HCT116 (cell line): ENCODE measurements around the gene TMPRSS9. TPM values are rescaled to one million over a fixed set of nuclear protein-coding genes. Genes with fewer than 3 reads are reported as not detected.
"Not testable (repeated sequence)": the region's sequence is repeated elsewhere in the genome, so short reads cannot be mapped to it uniquely, and the experiment has no call there.

Experiments
- ATAC-seq: fragments of 200-7000 bp; cut with Tn5 transposase; 2 replicates; pipeline ENCODE4 v1.9.1; 2020; ENCODE audit warnings: mild to moderate bottlenecking, moderate library complexity
- BruUV-seq: library from RNA; stranded (reverse); fragments of 400-500 nt; replicated peaks from 2 replicates; lab custom pipeline; 2021; lab: Mats Ljungman, UMichigan
- CTCF ChIA-PET: fragments of 300-600 bp; sonication (Branson Sonifier 250); formaldehyde crosslinking; loops from one replicate; lab custom pipeline; 2021; ENCODE audit warnings: antibody characterized with exemption; lab: Charles Lee
- POLR2A ChIA-PET: fragments of 300-600, 350-600 bp; sonication (Branson Sonifier 250); formaldehyde crosslinking; loops from one replicate; lab custom pipeline; 2021; ENCODE audit warnings: antibody characterized with exemption; lab: Charles Lee
- RAD21 ChIA-PET, 2 experiments: fragments of 300-600 bp; sonication (Branson Sonifier 250); formaldehyde crosslinking; loops; one replicate each; lab custom pipeline; 2023; ENCODE audit warnings: low total read pairs in 2 of 2; ENCODE audit not compliant: uncharacterized antibody in 2 of 2, unreplicated experiment in 2 of 2, low non-redundant PET in 1 of 2; lab: Charles Lee
- DNase-seq: peaks from one replicate; pipeline ENCODE4 v3.0.0-alpha.2; 2010; ENCODE audit warnings: low read depth, low spot score
- H2AFZ ChIP-seq: fragments of 200-600 bp; shearing (Covaris generic), sonication (generic); 2 replicates; pipeline ENCODE4 v1.6.1; 2017; ENCODE audit warnings: low read depth, mixed run types, mixed read lengths, antibody characterized with exemption, low read length; ENCODE audit not compliant: poor library complexity, severe bottlenecking
- H3K27ac ChIP-seq: 2 replicates; pipeline ENCODE4 v1.5.1; 2012; ENCODE audit warnings: low read depth, low read length
- H3K27me3 ChIP-seq: fragments of 200-600 bp; sonication (generic); 2 replicates; pipeline ENCODE4 v1.6.1; 2016; ENCODE audit warnings: mixed run types, low read length, mixed read lengths; ENCODE audit not compliant: insufficient read depth
- H3K36me3 ChIP-seq, 2 experiments: fragments of 200-500 bp in 1 of 2; fragments of 200-600 bp in 1 of 2; sonication (Bioruptor generic) in 1 of 2; sonication (generic) in 1 of 2; 2 replicates each; pipeline versions ENCODE4 v1.5.1 to v1.6.1; 2014 to 2016; ENCODE audit warnings: low read length in 2 of 2, inconsistent platforms in 1 of 2, mixed read lengths in 1 of 2, mixed run types in 1 of 2; ENCODE audit not compliant: insufficient read depth in 2 of 2, control insufficient read depth in 1 of 2
- H3K4me1 ChIP-seq, 2 experiments: fragments of 200-600 bp in 1 of 2; sonication (generic) in 1 of 2; 2 replicates each; pipeline versions ENCODE4 v1.5.1 to v1.6.1; 2012 to 2017; ENCODE audit warnings: low read length in 2 of 2, inconsistent platforms in 1 of 2, mild to moderate bottlenecking in 1 of 2, mixed read lengths in 1 of 2, mixed run types in 1 of 2, moderate library complexity in 1 of 2; ENCODE audit not compliant: insufficient read depth in 2 of 2, control insufficient read depth in 1 of 2
- H3K4me2 ChIP-seq: fragments of 200-600 bp; sonication (generic); 2 replicates; pipeline ENCODE4 v1.6.1; 2017; ENCODE audit warnings: mixed run types, low read length, mixed read lengths
- H3K4me3 ChIP-seq, 2 experiments: fragments of 200-600 bp in 1 of 2; sonication (generic) in 1 of 2; replicated peaks in 1 of 2; 2 replicates each; pipeline ENCODE4 v1.5.1; 2011 to 2016; ENCODE audit warnings: low read length in 2 of 2, control low read depth in 1 of 2, low read depth in 1 of 2, mild to moderate bottlenecking in 1 of 2, mixed read lengths in 1 of 2, mixed run types in 1 of 2
- H3K79me2 ChIP-seq: fragments of 200-600 bp; sonication (generic); 2 replicates; pipeline ENCODE4 v1.6.1; 2017; ENCODE audit warnings: mild to moderate bottlenecking, mixed run types, low read length, moderate library complexity, mixed read lengths; ENCODE audit not compliant: insufficient read depth
- H3K9ac ChIP-seq: fragments of 200-600 bp; sonication (generic); 2 replicates; pipeline ENCODE4 v1.6.1; 2016; ENCODE audit warnings: low read length, mixed read lengths
- H3K9me2 ChIP-seq: fragments of 200-600 bp; sonication (generic), shearing (Covaris generic); 2 replicates; pipeline ENCODE4 v1.6.1; 2017; ENCODE audit warnings: mixed run types, mild to moderate bottlenecking, moderate library complexity; ENCODE audit not compliant: insufficient read depth
- H3K9me3 ChIP-seq, 2 experiments: fragments of 200-500 bp in 1 of 2; fragments of 200-600 bp in 1 of 2; sonication (Bioruptor generic) in 1 of 2; sonication (generic) in 1 of 2; 2 replicates each; pipeline ENCODE4 v1.6.1; 2014 to 2017; ENCODE audit warnings: low read length in 2 of 2, mixed read lengths in 2 of 2, inconsistent platforms in 1 of 2, low read depth in 1 of 2, mild to moderate bottlenecking in 1 of 2, mixed run types in 1 of 2, moderate library complexity in 1 of 2; ENCODE audit not compliant: control insufficient read depth in 1 of 2, insufficient read depth in 1 of 2
- H4K20me1 ChIP-seq: fragments of 200-600 bp; sonication (generic), shearing (Covaris generic); 2 replicates; pipeline ENCODE4 v1.6.1; 2017; ENCODE audit warnings: mixed run types, mild to moderate bottlenecking, moderate library complexity; ENCODE audit not compliant: insufficient read depth
- EGR1 ChIP-seq: IDR thresholded peaks from 2 replicates; pipeline ENCODE4 v1.6.1; 2012; ENCODE audit warnings: low read depth
- POLR2AphosphoS5 ChIP-seq: IDR thresholded peaks from 2 replicates; pipeline ENCODE4 v1.6.1; 2011; ENCODE audit warnings: mild to moderate bottlenecking, low read depth, low read length, moderate library complexity
- RAD21 ChIP-seq: IDR thresholded peaks from 2 replicates; pipeline ENCODE4 v1.6.1; 2012; ENCODE audit warnings: low read depth, mild to moderate bottlenecking
- ZBTB33 ChIP-seq: IDR thresholded peaks from 2 replicates; pipeline ENCODE4 v1.6.1; 2011; ENCODE audit warnings: mild to moderate bottlenecking, low read length, moderate library complexity; ENCODE audit not compliant: insufficient replicate concordance; ENCODE audit errors: extremely low read depth
- intact Hi-C: fragments of 100-400 bp; cut with micrococcal nuclease; formaldehyde crosslinking; loops from 2 replicates; pipeline ENCODE4 v1.10.0; 2022
- total RNA-seq: library from RNA; stranded (reverse); gene quantifications from one replicate; pipeline ENCODE4 v1.2.1, GENCODE V29; 2021; ENCODE audit not compliant: unreplicated experiment

The TMPRSS9 gene
- total RNA-seq, 1 experiment from 2014 or later: not detected

- H3K27ac ChIP-seq, H3K27me3 ChIP-seq, CTCF ChIA-PET, H3K4me3 ChIP-seq, intact Hi-C loops, POLR2A ChIA-PET, H3K4me1 ChIP-seq, H2AFZ ChIP-seq, BruUV-seq, H3K9ac ChIP-seq, H4K20me1 ChIP-seq, H3K79me2 ChIP-seq, RAD21 ChIA-PET, H3K4me2 ChIP-seq, H3K9me3 ChIP-seq, DNase-seq, ATAC-seq, H3K9me2 ChIP-seq: not testable (repeated sequence)
- peaks cover 0 to 12% of the 10 kb centered on the region in 2 experiments; a peak in 1 of 4 replicates for H3K36me3 ChIP-seq
Observed at GRCh38 chr19:2417436-2417835, 57.4 kb downstream of the TMPRSS9 start.

GRCh38 chr19:2417881-2418406 lies 57.9 kb downstream of the TMPRSS9 start:
- no peak overlapping the region for H3K9ac ChIP-seq
- no TSS peak for BruUV-seq
- intact Hi-C loops: no loop called here
- no peaks in the 10 kb centered on the region for H3K4me1 ChIP-seq
- no peaks in the 10 kb centered on the region for H3K9me2 ChIP-seq
- ATAC-seq: no peak
- DNase-seq: no peak
- H3K4me3 ChIP-seq: no peak overlapping the region
- ChIA-PET CTCF (no interaction called here), RAD21 (no interaction called here)
- no peaks in the 10 kb centered on the region for H3K9me3 ChIP-seq
- no peaks in the 10 kb centered on the region for H4K20me1 ChIP-seq
- H2AFZ ChIP-seq: no peak overlapping the region
- peaks cover 0 to 12% of the 10 kb centered on the region in 2 experiments; a peak in 1 of 4 replicates for H3K36me3 ChIP-seq
- TF ChIP-seq POLR2AphosphoS5 (no peak), ZBTB33 (no peak), RAD21 (no peak), EGR1 (no peak)
- TF ChIP-seq, all 23 proteins: peak for 0
- POLR2A ChIA-PET: no interaction called here
- Histone ChIP-seq H3K79me2 (peaks cover 10% of the 10 kb centered on the region; the same call in 1 of the 2 replicates), H3K27me3 (no peaks in the 10 kb centered on the region), H3K27ac (no peak overlapping the region), H3K4me2 (no peak overlapping the region)
